ENCODE data around the gene ANKMY1.

- no peak for TF ChIP-seq EP300 (IDR thresholded peaks at IDR 0.05)
- TF ChIP-seq CTCF (IDR thresholded peaks at IDR 0.05) = no peak
- no peak for TF ChIP-seq POLR2A (IDR thresholded peaks at IDR 0.05; ENCODE audit: low read depth)
- no peak for TF ChIP-seq POLR2AphosphoS5 (IDR thresholded peaks at IDR 0.05)
Observed at GRCh38 chr2:240480834-240481623, 76.8 kb downstream of the ANKMY1 start.
